ENCODE measurements around the gene EPHA2. TPM values are rescaled to one million over a fixed set of nuclear protein-coding genes. Genes with fewer than 3 reads are reported as not detected.

Gene EPHA2
- total RNA-seq, 1 experiment from 2014 or later: 80.5 TPM

DNA sequence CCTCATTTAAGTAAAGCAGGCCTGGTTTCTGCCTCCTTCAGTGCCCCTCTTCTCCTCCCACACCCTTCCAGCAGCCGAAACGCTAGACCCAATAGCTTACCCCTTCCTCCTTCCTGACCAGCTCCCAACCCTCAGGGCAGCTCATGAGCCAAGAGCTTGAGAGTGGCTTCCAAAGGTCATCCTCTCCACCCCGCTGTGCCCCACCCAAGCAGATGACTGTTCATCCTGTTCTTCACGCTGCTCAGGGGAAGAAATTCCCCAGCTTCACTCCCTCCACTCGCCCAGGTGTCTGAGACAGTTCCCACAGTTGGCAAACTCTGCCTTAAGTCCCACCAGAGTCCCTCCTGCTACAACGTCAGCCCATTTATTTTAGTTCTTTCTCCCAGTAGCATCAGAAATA is 33.1 kb upstream of the EPHA2 start:
- H3K4me3 ChIP-seq: no peak overlapping the region
- no peaks in the 10 kb centered on the region for H3K9me3 ChIP-seq
- DNase-seq: peak; percentile 95
- H3K36me3 ChIP-seq: no peaks in the 10 kb centered on the region
- H3K27me3 ChIP-seq: no peaks in the 10 kb centered on the region

DNA sequence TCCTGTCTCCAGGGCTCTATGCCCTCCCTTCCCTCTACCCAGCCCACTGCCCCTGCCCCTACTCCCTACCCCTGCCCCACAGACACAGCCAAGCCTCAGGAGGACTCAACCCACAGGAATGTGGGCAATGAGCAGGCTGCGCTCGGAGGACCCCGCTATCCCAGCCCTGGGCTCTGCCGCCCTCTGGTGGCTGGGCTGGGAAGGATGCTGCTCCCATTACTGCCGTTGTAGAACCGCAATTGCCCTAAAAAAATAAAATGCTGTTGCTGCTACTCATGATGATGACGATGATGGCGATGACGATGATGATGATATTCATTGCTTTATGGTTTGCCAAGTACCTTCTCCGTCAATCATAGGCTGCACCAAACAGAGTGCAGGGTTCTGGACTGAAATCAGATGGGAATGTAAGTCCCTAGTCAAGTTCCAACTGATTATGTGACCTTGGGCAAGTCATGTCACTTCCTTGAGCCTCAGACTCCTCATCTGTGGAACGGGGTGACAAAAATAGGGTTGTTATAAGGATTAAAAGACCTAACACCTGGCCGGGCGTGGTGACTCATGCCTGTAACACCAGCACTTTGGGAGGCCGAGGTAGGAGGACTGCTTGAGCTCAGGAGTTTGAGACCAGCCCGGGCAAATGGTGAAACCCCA is 32.0 kb upstream of the EPHA2 start:
- H3K36me3 ChIP-seq: no peaks in the 10 kb centered on the region
- no peak overlapping the region for H3K4me3 ChIP-seq
- H3K27me3 ChIP-seq: no peaks in the 10 kb centered on the region
- H3K9me3 ChIP-seq: no peaks in the 10 kb centered on the region
- DNase-seq: peak; percentile 91

DNA sequence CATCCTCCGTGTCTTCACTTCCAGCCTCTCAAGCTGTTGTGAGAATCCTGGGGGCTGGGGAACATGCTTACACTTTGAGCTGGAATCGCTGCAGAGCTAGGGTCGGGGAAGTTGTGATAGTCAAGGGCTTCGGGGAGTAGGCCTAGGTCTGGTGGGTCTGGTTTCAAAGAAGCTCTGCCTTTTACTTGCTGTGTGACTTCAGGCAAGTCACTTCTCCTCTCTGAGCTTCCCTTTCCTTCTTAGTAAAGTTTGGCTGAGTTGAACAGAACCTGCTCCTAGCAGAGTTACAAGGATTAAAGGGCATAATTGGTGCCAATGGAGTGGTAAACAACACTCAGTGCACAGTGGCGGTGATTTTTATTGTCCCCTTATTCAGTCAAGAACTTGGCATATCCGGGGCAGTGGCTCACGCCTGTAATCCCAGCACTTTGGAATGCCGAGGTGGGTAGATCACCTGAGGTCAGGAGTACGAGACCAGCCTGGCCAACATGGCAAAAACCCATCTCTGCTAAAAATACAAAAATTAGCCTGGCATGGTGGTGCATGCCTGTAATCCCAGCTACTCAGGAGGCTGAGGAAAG is 30.9 kb upstream of the EPHA2 start:
- DNase-seq: no peak
- no peaks in the 10 kb centered on the region for H3K9me3 ChIP-seq
- no peaks in the 10 kb centered on the region for H3K27me3 ChIP-seq
- no peaks in the 10 kb centered on the region for H3K36me3 ChIP-seq
- H3K4me3 ChIP-seq: no peak overlapping the region

DNA sequence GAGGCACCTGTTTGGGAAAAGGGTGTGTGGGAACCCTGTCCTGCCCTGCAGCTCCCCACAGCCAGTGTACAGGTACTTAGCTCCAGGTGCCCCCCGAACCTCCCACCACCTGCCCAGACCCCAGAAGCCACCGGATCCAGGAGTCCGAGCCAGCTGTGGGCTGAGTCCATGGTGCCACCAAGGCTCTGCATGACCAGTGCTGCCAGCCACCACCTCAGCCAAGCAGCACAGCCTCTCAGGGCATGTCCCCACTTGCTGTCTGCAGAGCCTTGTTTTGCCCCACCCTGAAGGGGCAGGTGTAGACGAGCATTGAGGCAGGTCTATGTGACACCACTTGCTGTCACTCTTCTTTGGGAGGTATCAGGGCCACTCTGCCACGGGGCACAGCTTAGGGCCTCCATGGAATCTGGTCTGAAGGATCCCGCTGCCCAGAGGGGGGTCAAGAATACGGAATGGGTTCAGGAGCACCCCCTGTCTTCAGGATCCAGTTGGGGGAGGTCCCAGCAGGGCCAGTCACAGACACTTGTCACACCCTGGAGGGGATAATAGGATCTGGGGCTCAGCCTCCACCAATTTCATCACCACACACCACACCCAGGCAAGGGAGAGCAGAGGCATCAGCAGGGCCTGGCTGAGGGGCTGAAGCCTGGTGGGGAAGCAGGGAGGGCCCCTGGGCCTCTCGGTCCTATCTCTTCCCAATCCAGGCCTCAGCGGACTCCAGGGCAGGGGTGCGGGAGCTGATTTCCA is 28.9 kb upstream of the EPHA2 start:
- DNase-seq: no peak
- Histone ChIP-seq H3K27me3 (no peaks in the 10 kb centered on the region), H3K9me3 (no peaks in the 10 kb centered on the region), H3K4me3 (no peak overlapping the region), H3K36me3 (no peaks in the 10 kb centered on the region)

DNA sequence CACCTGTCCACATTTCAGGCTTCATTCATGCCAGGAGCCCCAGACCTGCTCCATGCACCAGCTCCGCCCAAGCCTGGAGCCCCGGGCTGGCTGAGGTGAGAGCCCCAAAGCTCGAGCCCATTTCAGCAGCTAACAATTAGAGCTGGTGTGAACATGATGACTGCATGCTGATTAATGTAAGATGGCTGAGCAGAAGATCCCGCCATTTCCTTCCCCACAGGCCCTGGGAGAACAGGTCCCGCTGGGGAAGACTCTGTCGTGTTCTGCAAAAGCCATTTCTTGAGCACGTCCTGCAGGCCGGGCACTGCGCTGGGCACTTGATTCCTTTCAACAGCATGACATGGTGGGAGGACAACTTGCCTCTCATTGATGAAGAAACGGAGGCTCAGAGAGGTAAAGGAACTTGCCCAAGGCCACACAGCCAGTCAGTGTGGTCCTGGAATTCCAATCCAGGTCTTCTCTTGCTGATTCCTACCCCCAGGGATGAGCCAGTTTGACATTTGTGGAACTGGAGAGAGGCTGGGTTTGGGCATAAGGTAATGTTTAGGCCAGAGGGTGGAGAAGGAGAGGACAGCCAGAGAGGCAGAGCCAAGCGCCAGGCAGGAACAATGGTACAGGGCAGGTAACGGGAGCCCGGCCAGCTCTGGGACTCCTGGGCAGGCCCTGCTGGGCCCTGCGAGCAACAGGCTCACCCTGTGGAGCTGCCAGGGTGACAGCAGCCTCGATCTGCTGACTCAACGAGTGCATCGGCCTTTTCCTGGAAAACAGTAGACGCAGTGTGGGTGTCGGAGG is 28.1 kb upstream of the EPHA2 start:
- Histone ChIP-seq H3K9me3 (no peaks in the 10 kb centered on the region), H3K4me3 (no peak overlapping the region), H3K27me3 (no peaks in the 10 kb centered on the region), H3K36me3 (no peaks in the 10 kb centered on the region)
- DNase-seq: no peak

DNA sequence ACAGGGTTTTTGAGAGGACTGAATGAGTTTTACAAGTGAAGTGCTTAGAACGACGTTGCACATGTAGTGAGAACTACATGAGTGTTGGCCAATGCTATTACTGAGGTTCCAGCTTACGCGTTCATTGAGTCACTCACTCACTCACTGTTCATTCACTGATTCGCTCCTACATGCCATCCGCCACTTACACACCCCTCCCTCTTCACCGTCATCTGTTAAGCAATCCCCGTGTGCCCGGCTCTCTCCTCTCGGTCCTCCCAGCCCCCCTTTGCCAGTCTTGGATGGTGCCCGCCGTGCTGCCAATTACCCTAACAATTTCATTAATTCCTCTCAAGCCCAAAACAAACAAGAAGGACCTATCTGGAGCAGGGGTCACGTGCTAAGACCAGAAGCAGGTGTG is 27.3 kb upstream of the EPHA2 start:
- H3K9me3 ChIP-seq: no peaks in the 10 kb centered on the region
- no peak overlapping the region for H3K4me3 ChIP-seq
- H3K27me3 ChIP-seq: no peaks in the 10 kb centered on the region
- H3K36me3 ChIP-seq: no peaks in the 10 kb centered on the region
- DNase-seq: no peak

DNA sequence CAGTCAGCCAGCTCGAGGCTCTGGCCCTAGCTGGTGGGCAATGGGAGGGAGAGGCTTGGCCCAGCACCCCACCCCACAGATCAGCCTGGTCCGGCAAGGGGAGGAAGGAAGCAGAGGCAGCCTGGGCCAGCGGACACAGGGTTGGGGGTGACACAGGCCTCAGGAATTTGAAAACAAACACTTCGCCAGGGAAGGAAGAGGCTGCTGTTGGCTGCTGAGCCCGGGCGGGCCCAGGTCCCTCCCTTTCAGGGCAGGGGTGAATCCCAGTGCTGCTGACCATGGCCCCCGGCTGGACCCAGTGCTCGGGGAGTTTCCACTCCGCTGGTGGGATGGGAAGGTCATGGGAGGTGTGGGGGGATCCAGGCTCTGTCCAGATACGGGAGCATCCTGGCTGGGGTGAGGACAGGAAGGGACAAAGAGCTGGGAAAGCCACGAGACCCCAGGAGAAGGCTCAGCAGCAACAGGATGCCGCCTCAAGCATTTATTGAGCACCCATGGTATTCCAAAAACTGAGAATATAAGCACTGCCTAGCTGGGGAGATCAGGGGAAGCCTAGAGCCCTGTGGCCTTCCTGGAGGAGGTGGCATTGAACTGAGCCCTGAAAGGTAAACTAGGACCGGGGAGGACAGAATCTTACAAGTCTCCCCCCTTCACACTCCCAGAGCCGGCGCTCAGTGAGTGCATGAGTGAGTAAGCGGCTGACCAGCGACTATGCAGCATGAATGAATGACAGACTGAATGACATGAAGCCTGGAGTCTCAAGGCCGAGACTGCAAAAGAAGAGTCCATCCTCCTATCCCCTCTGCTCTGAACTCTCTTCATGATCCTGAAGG is 26.2 kb upstream of the EPHA2 start:
- no peaks in the 10 kb centered on the region for H3K9me3 ChIP-seq
- DNase-seq: peak; percentile 96
- H3K36me3 ChIP-seq: no peaks in the 10 kb centered on the region
- no peaks in the 10 kb centered on the region for H3K27me3 ChIP-seq
- no peak overlapping the region for H3K4me3 ChIP-seq

DNA sequence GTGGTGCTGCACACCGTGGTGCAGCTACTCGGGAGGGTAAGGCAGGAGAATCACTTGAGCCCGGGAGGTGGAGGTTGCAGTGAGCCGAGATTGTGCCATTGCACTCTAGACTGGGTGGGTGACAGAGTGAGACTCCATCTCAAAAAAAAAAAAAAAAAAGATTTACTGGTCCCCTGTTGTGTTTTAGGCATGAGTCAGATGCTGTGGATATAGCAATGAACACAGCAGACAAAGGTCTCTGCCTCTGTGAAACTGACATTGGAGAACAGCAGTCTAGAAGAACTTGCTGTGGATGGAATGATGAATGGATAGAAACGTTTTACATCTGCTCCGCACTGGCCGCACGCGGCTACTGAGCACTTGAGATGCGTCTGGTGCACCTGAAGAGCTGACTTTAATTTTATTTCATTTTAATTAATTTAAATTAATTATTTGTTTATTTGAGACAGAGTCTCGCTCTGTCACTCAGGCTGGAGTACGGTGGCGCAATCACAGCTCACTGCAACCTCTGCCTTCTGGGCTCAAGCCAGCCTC is 24.5 kb upstream of the EPHA2 start:
- no peaks in the 10 kb centered on the region for H3K9me3 ChIP-seq
- no peaks in the 10 kb centered on the region for H3K27me3 ChIP-seq
- H3K36me3 ChIP-seq: no peaks in the 10 kb centered on the region
- DNase-seq: no peak
- H3K4me3 ChIP-seq: no peak overlapping the region

DNA sequence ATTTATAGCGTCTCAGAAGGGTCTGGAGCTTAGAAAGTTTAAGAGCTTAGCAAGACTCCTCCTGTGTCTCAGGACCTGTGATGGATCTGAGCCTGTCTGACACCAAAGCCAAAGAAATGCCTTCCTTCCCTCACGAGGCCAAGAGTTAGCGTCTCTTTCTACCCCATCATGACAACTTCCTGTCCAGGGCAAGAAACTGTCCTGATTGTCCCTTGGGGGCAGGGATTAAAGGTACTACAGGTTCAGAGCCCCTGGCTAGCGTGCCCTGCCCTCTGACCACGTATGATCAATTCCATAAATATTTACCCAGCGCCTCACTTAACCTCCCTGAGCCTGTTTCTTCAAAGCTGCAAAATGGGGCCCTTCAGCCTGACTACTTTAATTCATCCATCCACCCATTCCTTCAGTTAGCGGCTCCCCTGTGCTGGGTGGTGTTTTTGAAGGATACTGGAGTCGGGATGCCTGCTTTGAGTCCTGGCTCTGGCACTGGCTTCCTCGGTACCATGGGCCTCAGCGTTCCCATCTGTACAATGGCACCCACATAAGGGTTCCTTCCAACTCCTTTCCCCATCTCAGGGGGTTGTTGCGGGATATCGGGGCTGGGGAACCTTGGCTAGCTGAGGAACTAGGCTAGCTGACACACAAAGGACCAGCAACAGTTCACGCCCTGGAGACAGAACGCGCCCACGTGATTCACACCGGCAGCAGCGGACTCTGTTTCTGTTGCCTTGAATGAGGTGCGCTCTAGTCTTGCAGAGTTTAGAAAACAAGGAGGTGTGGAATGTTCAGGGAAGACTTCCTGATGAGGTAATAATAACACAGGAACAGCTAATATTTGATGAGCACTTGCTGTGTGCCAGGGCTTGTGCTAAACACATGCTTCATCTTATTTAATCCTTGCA is 23.0 kb upstream of the EPHA2 start:
- Histone ChIP-seq H3K4me3 (no peak overlapping the region), H3K27me3 (no peaks in the 10 kb centered on the region), H3K9me3 (no peaks in the 10 kb centered on the region), H3K36me3 (no peaks in the 10 kb centered on the region)
- no peak for DNase-seq

DNA sequence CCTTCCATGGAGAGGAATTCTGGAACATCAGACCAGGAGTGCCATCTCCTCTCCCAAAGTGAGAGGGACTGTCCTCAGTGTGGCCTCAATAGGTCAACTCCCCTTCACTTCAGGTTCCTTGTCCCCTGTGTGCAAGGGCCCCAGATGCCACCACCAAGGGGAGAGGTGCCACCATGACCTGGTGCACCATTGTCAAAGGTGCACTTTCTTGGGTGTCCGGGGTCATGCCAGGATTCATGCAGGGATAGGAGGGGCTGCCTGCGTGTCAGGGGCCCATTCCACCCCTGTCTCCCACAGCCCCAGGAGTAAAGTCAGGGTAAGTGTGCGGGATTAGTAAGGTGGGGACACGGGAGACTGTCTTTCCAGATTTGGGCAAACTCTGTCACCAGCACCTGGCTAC is 21.4 kb upstream of the EPHA2 start:
- Histone ChIP-seq H3K36me3 (no peaks in the 10 kb centered on the region), H3K9me3 (no peaks in the 10 kb centered on the region), H3K4me3 (no peak overlapping the region), H3K27me3 (no peaks in the 10 kb centered on the region)
- DNase-seq: no peak

DNA sequence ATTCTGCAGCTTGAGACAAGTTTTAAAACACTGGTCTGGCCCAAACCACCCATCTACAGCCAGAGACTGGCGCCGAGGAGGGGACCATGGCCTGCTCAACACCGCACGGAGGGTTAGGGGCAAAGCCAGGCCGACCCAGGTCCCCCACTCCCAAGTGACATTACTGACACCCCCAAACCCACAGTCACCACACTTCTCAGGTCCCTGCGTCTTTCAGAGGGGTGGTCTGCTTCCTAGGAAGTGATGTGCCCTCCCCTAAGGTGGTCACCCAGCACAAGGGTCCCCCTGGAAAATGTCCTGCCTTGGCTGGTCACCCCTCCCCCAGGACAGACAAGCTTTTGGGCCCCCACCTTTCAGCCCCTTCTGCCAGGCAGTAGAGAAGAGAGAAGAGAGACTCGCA is 20.8 kb upstream of the EPHA2 start:
- H3K4me3 ChIP-seq: no peak overlapping the region
- DNase-seq: no peak
- H3K36me3 ChIP-seq: no peaks in the 10 kb centered on the region
- no peaks in the 10 kb centered on the region for H3K27me3 ChIP-seq
- H3K9me3 ChIP-seq: no peaks in the 10 kb centered on the region

DNA sequence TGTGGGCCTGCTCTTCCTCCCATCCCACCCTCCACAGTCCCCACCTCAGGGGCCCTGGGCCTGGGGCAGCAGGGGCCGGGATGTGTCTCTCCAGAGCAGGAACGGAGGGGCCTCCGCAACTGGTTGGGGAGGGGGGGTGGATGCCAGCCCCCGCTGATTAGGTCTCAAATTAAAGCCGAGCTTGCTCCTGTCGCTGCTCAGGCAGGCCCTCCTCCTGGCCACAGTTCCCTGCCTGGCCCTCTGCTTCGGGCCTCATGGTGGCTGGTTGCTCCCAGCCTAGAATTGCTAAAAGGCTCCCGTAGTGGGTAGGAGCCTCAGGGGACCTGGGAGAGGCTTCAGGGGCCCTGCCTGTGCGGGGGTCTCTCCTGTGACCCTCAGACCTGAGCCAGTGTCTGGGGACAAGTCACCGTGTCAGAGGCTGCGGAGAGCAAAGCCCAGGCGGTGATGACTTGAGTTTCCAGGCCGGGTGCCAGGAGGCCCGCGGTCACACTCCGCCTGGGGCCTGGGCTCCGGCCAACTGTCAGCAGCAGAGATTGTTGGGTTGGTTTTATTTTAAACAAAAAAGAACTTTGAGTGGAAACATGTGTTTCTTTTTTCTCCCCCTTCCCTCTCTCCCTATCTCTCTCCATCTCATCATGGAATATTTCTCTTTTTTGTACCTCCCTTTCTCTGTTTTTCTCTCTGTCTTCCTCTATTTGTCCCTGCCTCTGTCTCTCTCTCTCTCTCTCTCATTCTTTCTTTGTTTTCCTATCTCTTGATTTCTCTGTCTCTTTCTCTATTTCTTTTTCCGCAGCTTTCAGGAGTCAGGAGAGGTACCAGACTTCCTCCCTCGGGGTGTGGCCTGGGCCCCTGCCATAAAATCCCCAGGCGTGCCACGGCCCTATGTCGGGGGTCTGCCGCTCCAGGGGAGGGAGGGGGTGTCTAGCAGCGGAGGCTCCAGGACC is 20.0 kb upstream of the EPHA2 start:
- peak; percentile 93 for DNase-seq
- no peaks in the 10 kb centered on the region for H3K9me3 ChIP-seq
- H3K27me3 ChIP-seq: no peaks in the 10 kb centered on the region
- H3K36me3 ChIP-seq: no peaks in the 10 kb centered on the region
- H3K4me3 ChIP-seq: no peak overlapping the region

DNA sequence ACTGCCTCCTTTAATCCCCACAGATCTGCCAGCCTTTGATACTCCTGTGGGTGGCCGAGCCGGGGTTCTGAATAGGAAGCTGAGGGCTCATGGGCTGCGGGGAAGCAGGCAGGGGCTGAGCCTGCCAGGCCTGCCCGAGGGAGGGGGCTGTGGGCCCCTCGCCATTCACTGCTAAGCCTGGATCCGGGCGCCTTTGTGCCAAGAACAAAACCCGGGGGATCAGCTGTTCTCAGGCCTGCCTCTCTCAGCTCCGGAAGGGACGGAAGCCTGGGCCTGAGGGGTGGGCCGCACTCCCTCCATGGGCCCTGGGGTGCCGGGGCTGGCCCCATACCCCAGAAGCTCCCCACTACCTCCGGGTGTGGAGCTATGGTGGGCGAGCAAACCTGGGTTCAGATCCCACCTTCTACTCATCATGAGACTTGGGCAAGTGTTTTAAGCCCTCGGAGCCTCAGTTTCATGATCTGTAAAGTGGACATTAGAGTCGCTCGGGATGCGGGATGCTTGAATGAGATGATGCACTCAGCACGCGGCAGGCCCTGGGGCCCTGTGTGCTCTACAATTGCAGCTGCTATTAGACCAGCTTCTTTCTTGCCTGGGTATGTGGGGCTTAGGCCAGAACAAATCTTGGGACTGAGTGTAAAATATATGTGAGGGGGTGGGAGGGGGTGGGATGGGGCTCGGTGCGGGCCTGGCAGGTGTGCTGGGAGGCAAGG is 19.2 kb upstream of the EPHA2 start:
- Histone ChIP-seq H3K27me3 (no peaks in the 10 kb centered on the region), H3K36me3 (no peaks in the 10 kb centered on the region), H3K4me3 (no peak overlapping the region), H3K9me3 (no peaks in the 10 kb centered on the region)
- DNase-seq: no peak

DNA sequence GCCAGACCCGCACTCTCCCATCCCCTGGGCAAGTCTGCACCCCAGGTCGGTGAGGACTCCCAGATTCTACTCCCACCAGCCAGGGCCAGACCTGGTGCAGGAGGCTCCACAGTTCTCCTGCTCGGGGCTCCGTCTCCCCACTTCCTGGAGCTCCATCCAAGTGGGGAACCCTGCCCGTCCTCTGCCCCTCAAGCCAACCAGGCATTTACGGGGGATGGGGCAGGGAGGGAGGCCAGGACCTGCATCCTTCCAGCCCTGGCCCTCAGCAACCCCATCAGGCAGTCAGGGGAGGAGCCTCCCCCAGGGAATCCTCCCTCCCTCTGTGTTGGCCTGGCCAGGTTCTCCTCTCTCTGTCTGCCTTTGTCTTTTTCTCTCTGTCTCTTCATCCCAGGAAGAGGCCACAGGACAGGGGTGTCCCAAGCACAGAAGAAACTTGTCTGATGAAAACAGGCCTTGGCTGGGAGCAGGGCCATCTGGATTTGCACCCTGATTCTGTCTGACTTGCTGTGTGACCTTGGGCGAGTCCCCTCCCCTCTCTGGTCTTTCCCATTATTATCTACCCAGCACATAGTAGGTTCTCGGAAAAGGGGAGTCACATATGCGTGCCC is 18.5 kb upstream of the EPHA2 start:
- no peaks in the 10 kb centered on the region for H3K9me3 ChIP-seq
- no peaks in the 10 kb centered on the region for H3K27me3 ChIP-seq
- no peak for DNase-seq
- H3K4me3 ChIP-seq: no peak overlapping the region
- H3K36me3 ChIP-seq: no peaks in the 10 kb centered on the region
